ENCODE data around the gene ABLIM2.

- no peak for TF ChIP-seq CTCF (conservative IDR thresholded peaks at IDR 0.05; ENCODE audit: low read depth, low read length)
- TF ChIP-seq EZH2 (IDR thresholded peaks at IDR 0.05; ENCODE audit: borderline replicate concordance, low read depth, low read length, poor library complexity, severe bottlenecking): no peak
Measured at GRCh38 chr4:8039290-8039689, 119.3 kb downstream of the ABLIM2 start.
